A673 (cell line): Measurements from ENCODE around the gene PIAS1.

Experiments
- CTCF ChIP-seq: fragments of 300-800, 200-600 bp; sonication (generic); conservative IDR thresholded peaks from 2 replicates; pipeline ENCODE4 v1.5.1; 2017; ENCODE audit warnings: low read depth, mild to moderate bottlenecking, antibody characterized with exemption, low read length, moderate library complexity, mixed read lengths
- EZH2 ChIP-seq: fragments of 200-600 bp; sonication (generic); IDR thresholded peaks from 2 replicates; pipeline ENCODE4 v1.6.1; 2017; ENCODE audit warnings: borderline replicate concordance, low read depth, mild to moderate bottlenecking, mixed read lengths, antibody characterized with exemption, low read length; ENCODE audit not compliant: poor library complexity, severe bottlenecking

DNA sequence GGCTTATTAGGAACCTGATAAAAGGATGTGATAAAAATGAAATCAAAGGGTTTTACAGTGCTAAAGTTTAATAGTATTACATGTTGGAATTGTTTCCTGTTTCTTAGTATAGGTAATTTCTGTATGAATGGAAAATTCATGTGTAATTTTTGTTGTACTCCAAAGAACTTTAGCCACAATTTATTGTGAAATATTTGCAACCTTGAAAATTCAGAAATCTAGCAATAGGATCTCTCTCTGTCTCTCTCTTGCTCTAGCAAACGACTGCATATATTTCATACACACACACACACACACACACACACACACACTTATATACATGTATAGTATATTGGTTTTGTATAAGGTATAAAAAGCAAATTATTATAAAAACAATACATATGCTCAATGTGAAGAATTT is 59.6 kb downstream of the PIAS1 start:
- TF ChIP-seq CTCF (no peak), EZH2 (no peak)
